NCI-H526 (cell line): ENCODE measurements around the gene PMS2.
"Not testable (repeated sequence)": the region's sequence is repeated elsewhere in the genome, so short reads cannot be mapped to it uniquely, and the experiment has no call there.

ENCODE experiments used
- DNase-seq, 2 experiments: peaks; one replicate each; lab custom pipeline; 2025; lab: John Stamatoyannopoulos, UW

PMS2 gene

GRCh38 chr7:5924180-5924579 lies 84.7 kb downstream of the PMS2 start:
- not testable (repeated sequence) for DNase-seq
